Fibroblast of peridontal ligament (primary cell): ENCODE measurements around the gene SMIM28.
"Not testable (repeated sequence)": the region's sequence is repeated elsewhere in the genome, so short reads cannot be mapped to it uniquely, and the experiment has no call there.

ENCODE experiments used
- DNase-seq: peaks from one replicate; pipeline ENCODE4 v3.0.0-alpha.2; 2010; ENCODE audit errors: extremely low read depth

SMIM28 gene

DNA sequence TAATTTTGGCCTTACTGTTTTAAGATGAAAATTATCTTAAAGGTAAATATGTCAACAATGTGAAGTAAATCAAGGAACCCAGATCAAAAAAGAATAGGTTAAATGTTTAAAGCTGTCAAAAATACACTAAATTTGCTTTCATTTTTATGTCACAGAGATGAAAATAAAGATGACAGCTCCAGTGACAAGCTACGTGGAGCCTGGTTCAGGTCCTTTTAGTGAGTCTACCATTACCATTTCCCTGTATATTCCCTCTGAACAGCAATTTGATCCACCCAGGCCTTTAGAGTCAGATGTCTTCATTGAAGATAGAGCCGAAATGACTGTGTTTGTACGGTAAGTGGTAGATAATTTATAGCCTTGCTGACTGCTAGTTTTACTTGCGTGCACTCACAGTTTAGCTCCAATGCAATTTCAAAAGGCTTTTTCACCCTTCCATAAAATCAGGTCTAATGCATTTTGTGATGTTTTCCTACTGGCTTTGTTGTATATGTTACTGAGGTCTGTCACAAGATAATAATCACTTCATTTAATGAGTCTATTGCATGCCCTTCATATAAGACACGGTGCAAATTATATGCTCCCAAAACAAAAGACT, 28.2 kb downstream of the SMIM28 start:
- no peak for DNase-seq

DNA sequence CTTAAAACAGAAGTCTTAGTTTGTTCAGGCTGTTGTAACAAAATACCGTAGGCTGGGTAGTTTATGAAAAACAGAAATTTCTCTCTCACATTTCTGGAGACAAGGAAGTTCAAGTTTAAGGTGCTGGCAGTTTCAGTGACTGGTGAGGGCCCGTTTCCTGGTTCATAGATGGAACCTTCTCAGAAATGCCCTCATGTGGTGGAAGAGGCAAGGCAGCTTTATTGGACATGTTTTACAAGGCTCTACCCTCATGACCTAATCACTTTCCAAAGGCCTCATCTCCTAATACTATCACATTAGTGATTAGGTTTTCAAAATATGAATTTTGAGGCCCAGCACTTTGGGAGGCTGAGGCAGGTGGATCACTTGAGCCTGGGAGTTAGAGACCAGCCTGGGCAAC, 28.7 kb downstream of the SMIM28 start:
- no peak for DNase-seq

DNA sequence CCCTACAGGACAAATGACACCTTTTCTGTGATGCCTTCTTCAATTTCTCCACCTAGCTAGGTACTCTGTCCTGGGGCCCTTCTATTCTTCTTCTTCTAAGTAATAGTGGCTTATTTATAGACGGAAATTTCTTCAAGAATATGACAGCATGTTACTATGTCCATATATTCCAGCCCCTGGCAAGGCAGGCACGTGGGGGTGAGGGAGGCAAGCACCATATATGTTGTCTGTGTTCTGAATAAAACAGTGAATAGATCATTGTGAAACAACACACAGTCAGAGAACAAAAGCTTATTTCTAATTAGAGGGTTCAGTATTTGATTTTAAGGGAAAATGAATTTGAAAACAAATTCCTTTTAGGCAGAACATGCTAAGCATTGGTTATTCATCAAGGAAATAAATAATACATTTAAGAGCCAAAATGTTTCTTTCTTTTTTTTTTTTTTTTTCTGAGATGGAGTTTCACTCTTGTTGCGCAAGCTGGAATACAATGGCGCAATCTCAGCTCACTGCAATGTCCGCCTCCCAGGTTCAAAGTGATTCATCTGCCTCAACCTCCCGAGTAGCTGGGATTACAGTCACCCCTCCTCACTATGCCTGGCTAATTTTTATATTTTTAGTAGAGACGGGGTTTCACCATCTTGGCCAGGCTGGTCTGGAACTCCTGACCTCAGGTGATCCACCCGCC, 32.5 kb downstream of the SMIM28 start:
- peak; percentile 81 for DNase-seq

DNA sequence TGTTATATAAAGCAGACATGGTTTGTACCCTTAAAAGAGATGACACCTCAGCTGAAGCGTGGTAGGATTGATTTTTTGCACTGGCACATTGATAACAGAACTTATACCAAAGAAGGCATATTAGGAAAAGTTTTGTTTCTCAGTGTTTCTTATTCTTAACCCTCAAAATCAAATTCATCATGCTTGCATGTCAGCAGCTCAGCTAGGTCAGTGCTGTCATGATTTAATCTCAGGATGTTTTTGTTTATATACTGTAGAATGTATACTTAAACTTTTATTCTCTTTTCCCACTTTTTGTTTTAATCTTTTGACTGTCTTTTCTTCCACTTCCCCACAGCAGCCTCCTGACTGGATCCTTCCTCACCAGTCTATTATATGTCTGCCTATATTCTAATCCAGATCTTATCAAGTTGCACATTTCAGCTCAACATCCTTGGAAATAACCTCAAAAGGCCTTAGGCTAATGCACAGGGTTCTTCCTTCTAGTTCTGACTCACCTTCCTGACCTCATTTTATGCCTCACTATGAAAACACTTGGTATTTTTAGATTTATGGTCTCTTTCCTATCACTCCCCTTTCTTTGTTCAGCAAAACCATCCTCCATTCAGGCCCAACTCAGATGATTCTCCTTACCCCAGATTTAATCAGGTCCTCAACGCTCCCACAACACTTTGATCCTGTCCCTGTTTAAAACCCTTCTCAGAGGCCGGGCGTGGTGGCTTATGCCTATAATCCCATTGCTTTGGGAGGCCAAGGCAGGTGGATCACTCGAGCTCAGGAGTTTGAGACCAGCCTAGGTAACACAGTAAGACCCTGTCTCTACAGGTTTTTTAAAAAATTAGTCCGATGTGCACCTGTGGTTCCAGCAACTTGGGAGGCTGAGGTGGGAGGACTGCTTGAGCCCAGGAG, 33.5 kb downstream of the SMIM28 start:
- DNase-seq = peak; percentile 63

DNA sequence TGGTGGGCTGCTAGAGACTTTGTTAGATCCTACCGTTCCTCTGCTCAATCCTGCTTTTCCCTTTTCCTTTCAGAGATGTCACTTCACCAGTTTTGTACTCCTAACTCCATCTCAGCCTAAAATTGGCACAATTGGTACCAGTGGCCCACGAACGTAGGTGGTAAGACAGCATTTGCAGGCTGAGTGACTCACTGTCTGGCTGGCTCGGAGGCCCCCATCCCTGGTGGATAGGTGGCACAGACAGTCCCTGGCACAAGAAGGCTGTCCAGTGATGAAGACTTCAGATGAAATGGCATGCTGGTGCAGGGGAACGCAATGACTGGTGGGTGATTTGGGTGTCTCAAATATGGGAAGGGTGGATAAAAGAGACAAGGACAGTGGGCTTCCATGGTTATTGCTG, 37.4 kb downstream of the SMIM28 start:
- DNase-seq = no peak

DNA sequence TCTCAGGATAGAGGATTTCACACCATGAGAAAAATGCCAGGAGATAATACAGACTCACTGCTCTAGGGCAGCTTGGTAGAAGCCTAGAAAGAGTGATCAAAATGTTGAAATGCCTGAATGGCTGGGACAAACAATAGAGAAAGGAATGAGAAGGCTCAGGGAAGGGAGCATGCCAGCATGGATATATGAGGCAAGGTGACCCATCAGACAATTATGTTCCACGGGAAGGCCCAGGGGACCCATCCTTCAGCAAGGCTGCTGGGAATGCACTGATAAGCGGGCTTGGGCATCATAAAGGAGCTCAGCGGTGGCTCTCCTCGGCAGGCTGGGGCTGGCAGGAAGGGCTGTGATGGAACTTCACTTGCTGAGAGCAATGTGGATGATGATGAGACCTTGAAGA, 38.5 kb downstream of the SMIM28 start:
- no peak for DNase-seq

DNA sequence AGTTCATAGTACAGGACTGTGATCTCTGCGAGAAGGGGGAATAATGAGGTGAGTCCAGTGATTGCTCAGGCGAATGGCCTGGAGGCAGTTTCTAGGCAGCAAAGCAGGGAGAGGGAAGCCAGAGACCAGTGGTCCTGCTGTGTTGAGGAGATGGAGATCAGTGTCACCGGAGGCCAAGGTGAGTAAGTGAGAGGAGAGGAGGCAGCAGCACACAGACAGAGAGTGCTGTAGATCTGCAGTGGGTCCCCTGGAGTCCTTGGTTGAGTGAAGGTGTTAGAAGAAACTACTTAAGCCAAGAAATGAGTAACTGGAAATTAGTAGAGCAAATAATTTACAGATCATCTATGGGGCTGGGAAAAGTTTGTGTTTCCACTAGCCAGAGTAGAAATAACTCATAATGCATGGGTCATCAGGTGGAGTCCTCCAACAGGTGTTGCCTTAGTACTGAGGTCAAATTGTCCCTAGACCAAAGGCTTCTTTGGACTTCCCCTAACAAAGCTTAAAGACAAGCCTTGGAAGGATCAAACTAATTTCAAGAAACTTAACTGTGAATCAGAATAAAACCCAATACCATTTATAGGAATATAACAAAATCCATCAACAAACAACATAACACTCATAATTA, 39.9 kb downstream of the SMIM28 start:
- DNase-seq = no peak

DNA sequence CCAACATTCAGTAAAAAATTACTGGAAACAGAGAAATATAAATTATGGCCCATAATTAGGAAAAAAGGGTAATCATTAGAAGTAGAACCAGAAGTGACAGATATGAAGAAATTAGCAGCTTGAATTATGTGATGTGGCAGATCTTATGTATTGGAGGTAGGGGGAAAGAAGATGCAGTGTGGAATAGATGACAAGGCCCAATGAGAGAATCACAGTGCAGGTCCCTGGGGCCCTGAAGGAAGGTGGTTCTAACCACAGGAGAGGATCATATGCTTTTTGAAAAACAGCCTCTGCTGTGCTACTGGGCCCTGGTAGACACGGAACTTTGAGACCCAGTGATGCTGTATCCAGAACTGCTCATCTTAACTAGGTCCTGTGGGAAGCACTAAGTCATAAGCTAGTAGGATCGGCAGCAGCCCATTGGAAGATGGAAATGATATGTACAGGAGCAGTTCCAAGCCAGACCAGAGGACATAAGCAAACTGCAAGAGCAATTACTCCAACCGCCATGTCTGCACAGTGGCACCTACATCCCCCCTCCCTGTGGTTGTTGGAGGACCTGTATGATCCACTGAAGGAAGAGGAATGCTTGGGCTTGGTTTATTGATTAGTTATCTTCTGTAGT, 40.5 kb downstream of the SMIM28 start:
- DNase-seq = no peak

DNA sequence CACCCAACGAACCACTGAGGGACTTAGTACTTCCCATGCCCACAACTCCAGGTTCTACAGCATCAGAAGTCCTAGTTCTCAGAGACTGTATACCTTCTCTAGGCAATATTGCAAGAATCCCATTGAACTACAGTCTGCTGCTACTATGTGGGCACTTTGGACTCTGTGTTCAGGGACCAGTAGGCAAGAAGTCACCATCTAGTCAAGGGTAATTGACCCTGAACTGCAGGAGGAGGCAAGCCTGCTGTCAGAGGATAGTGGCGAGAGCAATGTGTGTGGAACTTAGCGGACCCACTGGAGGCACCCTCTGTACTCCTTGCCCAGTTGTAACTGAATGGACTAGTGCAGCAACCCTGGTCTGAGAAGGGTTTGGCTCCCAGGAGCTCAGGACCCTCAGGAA, 42.1 kb downstream of the SMIM28 start:
- no peak for DNase-seq

DNA sequence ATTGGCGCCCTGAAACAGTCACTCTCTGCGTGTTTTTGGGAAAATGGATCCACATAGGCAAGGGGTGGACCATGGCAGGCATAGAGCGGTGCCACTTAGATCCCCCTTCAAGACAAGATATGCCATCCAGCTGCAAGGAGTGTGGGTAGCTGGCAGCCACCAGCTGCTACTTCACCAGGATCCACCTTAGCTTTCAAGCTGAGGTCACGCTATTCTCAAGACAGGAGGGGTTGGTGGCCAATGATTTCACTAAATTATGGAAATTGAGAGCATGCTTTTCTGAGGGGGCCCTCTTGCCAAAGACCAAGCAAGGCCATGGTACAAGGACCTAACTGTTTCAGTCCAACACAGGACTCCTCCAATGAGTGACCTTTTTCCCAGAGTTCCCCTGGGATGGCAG, 42.7 kb downstream of the SMIM28 start:
- no peak for DNase-seq

DNA sequence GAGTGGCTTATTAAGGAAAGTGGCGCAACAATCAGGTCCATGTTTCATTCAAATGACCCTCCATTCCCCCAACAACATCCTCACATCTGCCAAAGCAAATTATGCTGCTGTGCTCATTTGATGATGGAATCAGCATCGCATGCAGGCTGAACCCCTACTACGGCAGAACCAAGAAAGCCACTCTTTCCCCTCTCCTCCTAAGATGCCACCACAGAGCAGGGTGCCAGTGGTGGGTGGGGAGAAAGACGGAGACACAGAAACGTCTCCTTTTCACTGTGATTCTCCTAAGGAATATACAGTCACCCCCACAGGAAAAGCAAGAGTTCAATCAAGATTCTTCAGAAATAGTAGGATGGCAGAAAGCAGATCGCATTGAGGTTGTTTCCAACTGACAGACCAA, 43.4 kb downstream of the SMIM28 start:
- DNase-seq = no peak

DNA sequence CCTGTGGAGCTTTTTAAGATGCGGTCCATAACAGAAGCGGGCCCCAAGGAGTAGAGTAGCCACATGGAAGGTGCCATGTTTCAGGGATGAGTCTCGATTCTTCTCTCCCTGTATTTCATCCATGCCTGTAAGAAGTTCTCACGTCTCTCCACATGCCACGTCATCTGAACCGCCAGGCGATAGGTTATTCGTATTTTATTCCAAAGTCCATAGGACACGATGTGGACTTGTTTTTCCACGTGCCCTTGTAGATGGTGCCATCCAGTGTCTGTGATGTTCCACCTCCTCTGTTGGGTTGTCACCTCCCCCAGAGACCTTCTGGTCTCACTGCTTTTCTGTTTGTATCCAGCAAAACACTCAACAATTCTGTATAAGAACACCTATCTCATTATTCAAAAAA, 43.9 kb downstream of the SMIM28 start:
- DNase-seq = no peak

DNA sequence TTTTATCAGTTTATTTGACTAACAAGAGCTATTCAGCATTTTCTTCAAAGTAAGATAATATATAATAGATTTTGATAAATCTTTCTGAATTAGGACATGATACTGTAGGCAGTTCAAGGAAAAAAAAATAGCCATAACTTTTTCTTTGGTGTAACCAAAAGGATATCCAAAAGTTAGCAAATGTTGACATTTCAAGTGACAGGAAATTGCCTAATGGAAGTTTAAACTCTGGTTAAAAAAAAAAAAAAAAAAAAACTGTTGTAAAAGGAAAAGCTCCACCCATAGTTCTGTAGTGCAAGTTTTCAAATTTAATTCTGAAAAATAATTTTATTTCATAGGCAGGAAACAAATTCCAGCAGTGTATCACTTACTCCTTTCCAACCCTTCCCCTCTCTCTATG, 45.2 kb downstream of the SMIM28 start:
- no peak for DNase-seq

DNA sequence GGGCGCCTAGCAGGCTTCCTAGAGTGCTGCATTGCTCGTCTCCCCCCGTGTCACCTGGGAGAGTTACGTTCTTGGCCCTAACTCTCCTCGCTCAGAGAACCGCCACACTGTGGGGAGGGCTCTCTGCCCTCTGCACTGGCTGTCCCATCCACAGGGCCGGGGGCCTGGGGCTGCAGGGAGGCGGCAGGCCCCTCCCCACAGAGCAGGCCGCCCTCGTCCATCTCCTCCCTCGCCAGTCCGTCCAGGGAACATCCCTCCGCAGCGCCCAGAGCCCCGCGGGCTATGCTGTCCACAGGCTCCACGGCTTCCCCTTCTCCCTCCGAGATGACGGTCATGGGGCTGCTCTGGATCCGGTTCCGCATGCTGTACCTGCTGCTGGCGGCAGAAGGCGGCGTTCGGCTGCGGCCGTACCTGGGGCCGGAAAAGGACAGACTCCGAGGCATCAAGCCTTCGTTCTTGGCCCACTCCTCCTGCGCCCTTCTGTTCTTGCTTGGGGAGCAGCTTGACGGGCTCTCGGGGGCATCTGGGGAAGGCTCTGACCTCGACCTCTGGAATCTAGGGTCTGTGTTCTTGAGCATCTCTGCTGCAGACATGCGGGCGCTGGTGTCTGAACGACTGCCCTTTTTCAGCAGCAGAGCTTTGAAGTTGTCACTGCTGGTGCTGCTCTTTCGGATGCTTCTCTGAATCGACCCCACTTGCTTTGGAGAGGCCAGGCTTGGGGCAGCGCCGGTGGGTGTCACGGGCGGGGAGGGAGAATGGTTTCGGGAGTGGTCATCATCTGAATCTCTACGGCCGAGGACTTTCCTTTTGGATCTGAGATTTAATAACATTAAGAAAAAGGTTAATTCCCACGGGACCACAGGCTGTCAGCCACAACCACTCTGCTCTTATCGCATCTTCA, 46.5 kb downstream of the SMIM28 start:
- no peak for DNase-seq

DNA sequence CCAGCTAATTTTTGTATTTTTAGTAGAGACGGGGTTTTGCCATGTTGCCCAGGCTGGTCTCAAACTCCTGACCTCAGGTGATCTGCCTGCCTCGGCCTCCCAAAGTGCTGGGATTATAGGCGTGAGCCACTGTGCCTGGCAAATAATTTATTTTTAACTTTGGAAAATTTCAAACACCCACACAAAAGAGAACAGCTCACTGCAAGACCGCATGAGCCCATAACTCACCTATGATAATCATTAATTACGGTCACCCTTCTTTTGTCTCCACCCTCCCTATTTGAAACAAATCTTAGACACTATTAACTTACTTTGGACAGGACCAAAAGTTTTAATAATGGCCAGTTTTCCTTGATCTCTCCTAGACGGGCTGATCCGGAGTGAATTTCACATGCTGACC, 47.6 kb downstream of the SMIM28 start:
- DNase-seq = not testable (repeated sequence)

DNA sequence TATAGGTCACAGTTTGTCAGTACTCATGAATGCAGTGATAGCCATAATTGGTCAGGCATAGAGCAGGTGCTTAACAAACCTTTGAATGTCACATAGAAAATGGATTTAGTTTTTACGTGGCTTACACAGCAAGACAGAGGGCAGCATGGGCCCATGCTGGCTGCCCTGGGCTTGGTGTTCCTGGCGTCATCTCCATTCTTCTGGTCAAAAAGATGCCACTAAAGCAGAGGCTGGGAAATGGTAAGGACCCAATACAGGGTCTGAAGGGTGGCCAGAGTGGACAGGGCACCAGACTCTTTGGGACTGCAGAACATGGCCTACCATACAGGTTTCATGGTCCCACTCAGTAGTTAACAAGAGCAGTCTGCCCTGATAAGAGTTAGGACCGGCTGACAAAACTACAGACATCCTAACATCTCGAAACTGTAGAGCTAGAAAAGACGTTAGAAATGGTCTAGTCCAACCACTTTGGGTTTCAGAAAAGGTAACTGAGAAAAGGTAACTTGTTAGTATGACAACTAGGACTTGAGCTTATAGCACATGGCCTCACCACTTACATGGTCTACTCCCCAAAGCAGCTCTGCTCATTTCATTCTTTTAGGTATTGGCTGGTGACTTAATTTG, 48.9 kb downstream of the SMIM28 start:
- DNase-seq = no peak

DNA sequence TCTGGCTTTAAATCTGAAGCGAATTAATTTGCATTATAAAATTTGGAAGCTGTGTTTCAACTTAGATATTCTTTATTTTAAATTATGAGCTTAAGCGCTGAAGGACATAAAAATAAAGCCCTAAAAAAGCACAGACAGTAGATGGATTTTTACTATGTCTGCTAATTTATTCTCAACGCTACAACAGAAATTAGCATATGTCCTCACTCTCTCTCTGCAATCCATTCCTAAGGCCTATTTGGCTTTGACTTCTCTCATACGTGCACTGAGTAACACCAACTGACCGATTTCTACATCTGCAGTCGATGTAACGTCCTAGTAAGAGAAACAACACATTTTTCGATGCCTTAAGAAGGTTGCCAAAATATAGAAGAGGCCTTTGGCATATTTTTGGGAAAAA, 50.0 kb downstream of the SMIM28 start:
- DNase-seq = no peak

DNA sequence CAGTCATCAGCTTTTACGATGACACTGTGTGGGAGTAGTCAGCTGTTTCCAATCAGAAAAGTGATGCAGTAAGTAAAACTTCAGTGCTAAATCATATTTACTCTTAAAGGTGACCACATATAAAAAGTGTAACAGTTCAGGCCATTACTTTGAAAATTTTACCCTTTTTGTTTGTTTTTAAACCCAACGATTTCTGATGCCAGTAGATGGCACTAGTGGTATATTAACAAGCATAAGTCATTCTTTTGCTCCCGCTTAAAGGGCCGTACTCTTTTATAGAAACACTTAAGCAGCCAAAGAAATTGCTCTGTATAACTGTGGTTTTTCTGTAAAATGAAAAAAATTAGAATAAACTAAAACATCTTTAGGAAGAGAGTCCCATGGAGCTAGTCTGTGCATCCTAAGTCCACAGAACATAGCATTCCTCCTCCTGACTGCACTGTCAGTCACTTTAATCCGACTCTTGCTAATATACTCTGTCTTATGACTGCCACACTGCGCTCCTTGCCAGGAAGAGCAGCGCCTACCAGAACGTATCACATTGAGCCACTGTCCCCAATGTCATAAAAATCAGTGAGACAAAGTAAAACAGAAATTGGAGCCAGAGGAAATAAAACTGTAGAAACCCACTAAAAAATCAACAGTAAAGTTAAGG, 51.4 kb downstream of the SMIM28 start:
- DNase-seq = peak; percentile 90

DNA sequence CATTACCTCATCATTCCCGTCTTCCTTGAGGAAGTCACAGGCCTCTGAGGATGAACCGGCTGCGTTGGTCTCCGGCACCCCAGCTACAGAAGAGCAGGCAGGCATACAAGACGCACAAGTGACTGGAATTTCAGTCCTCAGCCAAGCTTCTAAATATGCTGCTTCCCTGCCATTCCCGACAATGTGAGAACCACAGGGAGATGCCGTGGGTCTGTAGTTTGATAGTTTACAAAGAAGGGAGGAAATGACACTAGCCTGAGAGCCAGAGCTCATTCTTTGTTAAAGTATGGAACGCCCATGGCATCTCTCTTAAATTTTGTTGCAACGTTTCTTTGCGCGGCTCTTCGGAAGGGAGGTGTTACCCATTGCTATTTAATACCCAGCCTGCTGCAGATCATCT, 52.1 kb downstream of the SMIM28 start:
- DNase-seq = peak; percentile 34
